ENCODE results near the gene KLHL17.
A peak's percentile ranks its signal among the peaks of the same experiment; 100 is the strongest.
"Not testable (repeated sequence)": the region's sequence is repeated elsewhere in the genome, so short reads cannot be mapped to it uniquely, and the experiment has no call there.

KLHL17 gene

DNA sequence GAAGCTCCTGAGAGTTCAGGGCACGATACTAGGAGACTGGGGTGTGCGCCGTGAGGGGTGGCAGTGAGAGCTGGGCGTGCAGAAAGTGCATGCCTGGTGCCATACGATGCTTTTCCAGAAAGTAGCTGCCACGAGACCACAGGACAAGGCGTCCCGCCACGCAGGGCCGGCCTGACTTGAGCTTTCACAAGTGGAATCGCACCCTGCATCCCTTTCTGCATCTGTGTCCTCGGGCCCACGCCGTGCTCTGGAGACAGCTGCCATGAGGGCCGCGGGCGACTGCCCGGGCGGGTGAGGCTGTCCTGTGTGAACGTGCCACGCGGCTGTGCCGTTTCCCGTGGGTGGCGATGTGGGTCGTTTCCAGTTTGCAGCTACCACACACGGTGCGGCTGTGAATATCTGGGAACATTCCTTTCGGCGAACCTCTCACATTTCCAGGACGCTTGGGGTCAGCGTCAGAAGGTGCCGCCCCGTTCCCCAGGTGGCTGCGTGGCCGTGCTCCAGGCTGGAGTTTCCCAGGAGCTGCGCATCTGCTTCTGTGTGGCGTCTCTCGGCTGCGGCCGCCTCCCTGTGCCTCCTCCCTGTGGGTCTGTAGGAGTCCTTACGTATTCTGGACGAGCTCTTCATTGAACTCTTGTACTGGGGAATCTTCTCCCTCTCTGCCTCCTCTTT, 22.5 kb downstream of the KLHL17 start:
- FAIRE-seq, result no peak

DNA sequence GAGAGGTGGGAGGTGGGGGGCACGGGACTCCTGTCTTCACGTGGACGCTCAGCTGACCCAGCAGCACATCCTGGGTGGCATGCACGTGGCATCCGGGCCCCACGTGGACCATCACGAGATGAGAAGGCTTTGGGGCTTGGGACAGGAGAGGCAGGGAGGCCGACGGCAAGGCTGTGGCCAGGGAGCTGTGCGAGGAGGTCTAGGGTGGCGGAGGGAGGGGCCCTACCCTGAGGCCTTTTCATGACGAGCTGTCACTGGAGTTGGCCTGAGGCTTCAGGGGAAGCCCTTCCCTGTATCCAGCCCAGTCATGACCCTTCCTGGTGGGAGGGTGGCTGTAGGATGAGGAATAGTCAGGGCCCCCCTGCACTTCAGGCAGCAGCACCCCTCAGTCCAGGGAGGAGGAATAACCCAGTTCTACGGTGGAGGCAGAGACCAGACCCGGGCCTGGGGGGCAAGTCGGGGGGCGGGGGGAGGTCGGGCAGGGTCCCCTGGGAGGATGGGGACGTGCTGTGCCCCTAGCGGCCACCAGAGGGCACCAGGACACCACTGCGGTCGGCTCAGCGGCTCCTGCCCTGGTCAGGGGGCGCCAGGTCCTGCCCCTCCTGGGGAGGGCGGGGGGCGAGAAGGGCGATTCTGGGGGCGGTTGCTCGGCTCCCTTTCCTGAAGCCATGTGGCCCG, 23.6 kb downstream of the KLHL17 start:
- FAIRE-seq, result no peak

- FAIRE-seq, result no peak
Observed at GRCh38 chr1:984476-984814, 24.1 kb downstream of the KLHL17 start.

DNA sequence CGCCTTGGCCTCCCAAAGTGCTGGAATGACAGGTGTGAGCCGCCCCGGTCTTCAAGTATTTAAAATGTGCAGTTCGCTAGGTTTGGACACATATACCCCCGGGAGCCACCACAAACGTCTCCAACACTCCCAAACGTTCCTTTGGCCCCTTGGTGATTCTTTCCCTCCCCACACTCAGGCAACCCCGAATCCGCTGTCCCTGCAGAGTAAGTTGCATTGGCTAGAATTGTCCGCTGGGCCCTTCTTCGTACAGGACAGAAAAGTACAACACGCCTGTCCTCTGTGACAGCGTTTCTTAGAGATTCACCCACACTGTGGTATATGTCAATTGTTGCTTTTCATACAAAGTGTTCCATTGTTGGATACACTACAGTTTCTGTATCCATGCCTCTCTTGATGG, 24.7 kb downstream of the KLHL17 start:
- FAIRE-seq, result no peak

- not testable (repeated sequence) for FAIRE-seq
Observed at GRCh38 chr1:988061-988460, 27.7 kb downstream of the KLHL17 start.

GRCh38 chr1:991275-991674, 30.9 kb downstream of the KLHL17 start:
- FAIRE-seq, result not testable (repeated sequence)

DNA sequence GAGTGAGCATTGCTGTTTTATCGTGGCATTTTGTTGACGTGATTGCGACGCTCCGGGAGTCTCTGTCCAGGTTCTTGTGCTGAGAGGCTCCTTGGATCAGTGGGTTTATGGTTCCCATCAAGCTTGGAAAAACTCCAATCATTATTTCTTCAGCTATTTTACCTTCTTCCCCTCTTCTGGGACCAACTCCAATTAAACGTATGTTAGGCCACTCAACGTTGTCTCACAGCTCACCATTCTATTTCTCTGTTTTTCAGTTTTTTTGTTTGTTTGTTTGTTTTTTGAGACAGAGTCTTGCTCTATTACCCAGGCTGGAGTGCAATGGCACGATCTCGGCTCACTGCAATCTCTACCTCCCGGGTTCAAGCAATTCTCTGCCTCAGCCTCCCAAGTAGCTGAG, 31.5 kb downstream of the KLHL17 start:
- FAIRE-seq, result no peak

GRCh38 chr1:992362-992761, 32.0 kb downstream of the KLHL17 start:
- no peak for FAIRE-seq

- FAIRE-seq, result no peak
Observed at GRCh38 chr1:993379-993995, 33.1 kb downstream of the KLHL17 start.

DNA sequence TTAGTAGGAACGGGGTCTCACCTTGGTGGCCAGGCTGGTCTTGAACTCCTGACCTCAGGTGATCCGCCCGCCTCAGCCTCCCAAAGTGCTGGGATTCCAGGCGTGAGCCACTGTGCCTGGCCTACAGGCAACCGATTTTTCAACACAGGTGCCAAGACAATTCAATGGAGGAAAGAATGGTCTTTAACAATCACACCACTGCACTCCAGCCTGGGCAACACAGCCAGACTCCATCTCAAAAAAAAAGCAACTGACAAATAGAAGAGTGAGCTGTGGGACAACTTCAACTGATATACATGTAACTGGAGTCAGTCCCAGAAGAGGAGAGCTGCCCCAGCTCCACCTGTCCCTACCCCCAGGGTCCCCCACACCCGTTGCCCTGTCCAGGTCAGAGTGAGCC, 34.2 kb downstream of the KLHL17 start:
- FAIRE-seq, result not testable (repeated sequence)

DNA sequence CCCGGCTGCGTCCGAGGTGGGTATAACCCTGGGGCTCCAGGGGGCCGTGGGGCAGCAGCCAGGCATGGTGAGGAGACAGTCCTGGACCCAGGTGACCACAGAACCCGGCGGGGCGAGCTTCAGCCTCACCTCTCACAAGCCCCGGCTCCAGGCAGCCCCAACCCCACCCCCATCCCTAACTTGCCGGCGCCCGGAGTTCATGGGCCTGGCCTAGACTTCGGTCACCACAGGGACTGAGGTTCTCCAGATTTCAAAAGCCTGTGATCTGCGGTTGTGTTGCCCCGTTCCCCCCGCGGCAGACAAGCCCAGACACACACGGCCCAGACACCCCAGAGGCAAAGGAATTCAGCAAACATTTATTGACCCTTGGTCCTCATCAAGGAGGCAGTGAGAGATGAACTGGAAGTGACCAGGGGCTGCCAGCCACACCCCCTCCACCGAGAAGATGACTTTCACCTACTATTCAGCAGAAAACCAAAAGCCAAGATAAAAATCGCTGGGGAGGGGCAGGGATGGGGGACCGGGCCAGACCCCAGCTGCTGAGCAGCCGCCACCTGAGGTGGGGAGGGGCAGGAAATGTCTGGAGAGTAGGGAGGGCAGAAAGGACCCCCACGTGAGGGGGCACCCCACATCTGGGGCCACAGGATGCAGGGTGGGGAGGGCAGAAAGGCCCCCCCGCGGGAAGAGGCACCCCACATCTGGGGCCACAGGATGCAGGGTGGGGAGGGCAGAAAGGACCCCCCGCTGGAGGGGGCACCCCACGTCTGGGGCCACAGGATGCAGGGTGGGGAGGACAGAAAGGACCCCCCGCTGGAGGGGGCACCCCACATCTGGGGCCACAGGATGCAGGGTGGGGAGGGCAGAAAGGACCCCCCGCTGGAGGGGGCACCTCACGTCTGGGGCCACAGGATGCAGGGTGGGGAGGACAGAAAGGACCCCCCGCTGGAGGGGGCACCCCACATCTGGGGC, 35.6 kb downstream of the KLHL17 start:
- no peak for FAIRE-seq

DNA sequence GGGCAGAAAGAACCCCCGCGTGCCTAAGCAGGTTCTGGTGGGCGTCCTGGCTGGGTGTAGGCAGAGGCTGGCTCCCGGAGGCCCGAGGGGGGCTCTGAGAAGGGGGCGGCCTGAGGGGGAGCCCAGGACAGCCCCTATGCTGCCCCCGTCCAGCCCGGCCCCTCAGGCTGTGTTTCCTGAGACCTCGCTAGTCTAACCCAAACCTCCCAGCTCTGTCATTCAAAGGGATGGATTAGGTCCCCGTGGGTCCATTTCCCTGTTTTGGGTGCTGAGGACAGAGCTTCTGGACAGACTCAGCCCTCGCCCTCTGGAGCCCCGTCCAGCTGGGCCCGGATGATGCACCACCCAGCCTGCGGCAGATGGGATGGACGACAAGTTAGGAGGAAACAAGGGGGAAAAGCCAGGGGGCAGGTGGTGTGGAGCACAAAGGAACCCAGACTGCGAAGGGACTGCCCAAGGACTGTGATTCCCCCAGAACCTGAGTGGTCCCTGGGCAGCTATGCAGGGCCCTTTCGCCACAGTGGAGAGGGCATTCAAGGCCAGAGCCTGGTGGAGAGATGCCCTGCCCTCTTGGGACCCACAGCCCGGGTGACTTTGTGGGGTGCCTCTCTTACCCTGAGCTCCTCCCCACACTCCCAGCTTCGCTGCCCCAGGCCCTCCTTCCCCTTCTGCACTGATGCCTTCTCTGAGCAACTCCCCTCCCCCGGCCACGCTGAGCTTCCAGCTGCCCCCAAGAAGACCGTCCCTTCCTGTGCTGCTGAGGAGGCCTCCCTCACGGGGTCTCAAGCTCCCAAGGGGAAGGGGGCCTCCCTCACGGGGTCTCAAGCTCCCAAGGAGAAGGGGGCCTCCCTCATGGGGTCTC, 36.7 kb downstream of the KLHL17 start:
- no peak for FAIRE-seq

GRCh38 chr1:997713-997992, 37.3 kb downstream of the KLHL17 start:
- no peak for FAIRE-seq

- FAIRE-seq, result no peak
Observed at GRCh38 chr1:997993-998744, 37.8 kb downstream of the KLHL17 start.

- FAIRE-seq, result no peak
Observed at GRCh38 chr1:998745-998994, 38.3 kb downstream of the KLHL17 start.

- no peak for FAIRE-seq
Observed at GRCh38 chr1:998995-999724, 38.8 kb downstream of the KLHL17 start.

DNA sequence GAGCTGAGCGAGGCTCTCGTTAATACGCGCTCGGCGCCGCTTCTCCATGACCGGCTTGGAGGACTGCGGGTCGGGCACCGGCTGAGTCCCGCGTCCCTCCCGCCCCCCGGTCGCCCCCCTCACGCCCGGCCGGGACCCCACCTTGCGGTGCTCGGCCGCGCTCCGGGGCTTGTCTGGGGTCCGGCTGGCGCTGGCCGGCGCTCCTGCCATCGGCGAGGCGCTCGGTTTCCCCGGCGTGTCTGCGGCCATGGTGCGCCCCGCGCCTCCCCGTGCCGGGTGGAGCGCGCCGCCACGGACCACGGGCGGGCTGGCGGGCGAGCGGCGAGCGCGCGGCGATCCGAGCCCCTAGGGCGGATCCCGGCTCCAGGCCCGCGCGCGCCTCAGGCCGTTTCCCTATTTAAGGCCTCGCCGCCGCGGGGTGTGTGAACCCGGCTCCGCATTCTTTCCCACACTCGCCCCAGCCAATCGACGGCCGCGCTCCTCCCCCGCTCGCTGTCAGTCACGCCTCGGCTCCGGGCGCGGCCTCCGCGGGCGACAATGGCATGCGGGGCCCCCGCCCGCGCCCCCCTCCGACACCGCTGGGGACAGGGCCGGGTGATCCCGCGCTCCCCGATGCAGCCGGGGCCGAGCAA, 39.5 kb downstream of the KLHL17 start, which contains the start of gene HES4:
Gene HES4, minus strand, starts transcription at position 373 of the 632 bp plus-strand sequence. Its CDS starts 124 bp downstream, at position 249.
- FAIRE-seq, result no peak

DNA sequence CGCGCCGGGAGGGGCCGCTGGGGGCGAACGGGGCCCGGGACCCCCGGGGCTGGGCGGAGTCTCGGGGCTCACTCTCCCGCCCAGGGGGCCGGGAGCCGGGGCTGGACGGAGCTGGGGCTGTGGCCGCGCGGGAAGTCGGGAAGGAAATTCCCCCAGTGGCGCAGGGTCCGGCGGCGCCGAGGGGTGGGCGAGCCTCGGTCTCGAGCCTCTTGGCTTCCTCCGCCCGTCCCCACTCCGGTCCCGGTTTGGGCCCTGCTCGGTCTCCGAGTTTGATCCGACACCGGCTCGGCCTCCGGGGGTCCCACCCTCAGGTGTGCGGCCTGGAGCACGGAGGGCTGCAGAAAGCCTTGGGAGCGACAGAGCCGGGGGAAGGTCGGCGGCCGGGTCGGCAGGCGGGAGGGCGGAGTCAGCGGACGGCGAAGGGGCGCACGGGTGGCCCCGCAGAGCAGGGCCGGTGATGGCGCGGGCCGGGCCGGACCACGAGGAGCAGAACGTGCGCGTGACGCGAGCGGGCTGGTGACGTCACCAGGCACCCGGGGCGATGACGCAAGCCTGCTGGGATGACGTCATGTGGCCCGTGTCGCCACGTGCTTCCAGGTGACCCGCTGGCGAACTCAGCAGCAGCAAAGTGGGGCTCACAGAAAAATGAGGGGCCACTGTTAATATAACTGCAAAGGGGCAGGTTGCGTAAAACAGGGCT, 40.1 kb downstream of the KLHL17 start:
- FAIRE-seq, result peak; percentile 81

GRCh38 chr1:1001057-1001783, 40.8 kb downstream of the KLHL17 start:
- no peak for FAIRE-seq

All from G401.6 (cell line).